Sigmoid colon (tissue), 4 donors: Measurements from ENCODE around the gene TOR2A.
A peak's percentile ranks its signal among the peaks of the same experiment; 100 is the strongest.

Experiments
- CTCF ChIP-seq, 4 experiments: fragments of 450-650 bp in 3 of 4; fragments of 200-600 bp in 1 of 4; IDR thresholded peaks; one replicate each; pipeline ENCODE4 v1.5.1; 2016 to 2019; ENCODE audit warnings: antibody characterized with exemption in 4 of 4, mild to moderate bottlenecking in 3 of 4, moderate library complexity in 2 of 4
- EP300 ChIP-seq, 4 donors: sonication (generic); formaldehyde crosslinking; IDR thresholded peaks; one replicate each; pipeline ENCODE4 v1.6.1; 2017; ENCODE audit warnings: antibody characterized with exemption in 4 of 4
- POLR2A ChIP-seq, 2 donors: fragments of 450-650 bp; IDR thresholded peaks; one replicate each; pipeline ENCODE4 v1.6.1; 2016; ENCODE audit warnings: antibody characterized with exemption in 2 of 2, mild to moderate bottlenecking in 2 of 2, moderate library complexity in 2 of 2
- POLR2AphosphoS5 ChIP-seq, 4 donors: sonication (generic); formaldehyde crosslinking; IDR thresholded peaks; one replicate each; pipeline ENCODE4 v1.6.1; 2017; ENCODE audit warnings: antibody characterized with exemption in 4 of 4

GRCh38 chr9:127698985-127699670 lies 36.0 kb downstream of the TOR2A start:
- TF ChIP-seq CTCF (IDR thresholded peaks at IDR 0.05) (peak in 1 of 4 experiments; percentile 28), POLR2AphosphoS5 (IDR thresholded peaks at IDR 0.05) (peak; percentile 72 to 86 (median 76)), EP300 (IDR thresholded peaks at IDR 0.05) (peak in 1 of 4 donors; percentile 22), POLR2A (IDR thresholded peaks at IDR 0.05) (peak in 1 of 2 donors; percentile 26)
